ENCODE measurements around the gene LRP2BP.

DNA sequence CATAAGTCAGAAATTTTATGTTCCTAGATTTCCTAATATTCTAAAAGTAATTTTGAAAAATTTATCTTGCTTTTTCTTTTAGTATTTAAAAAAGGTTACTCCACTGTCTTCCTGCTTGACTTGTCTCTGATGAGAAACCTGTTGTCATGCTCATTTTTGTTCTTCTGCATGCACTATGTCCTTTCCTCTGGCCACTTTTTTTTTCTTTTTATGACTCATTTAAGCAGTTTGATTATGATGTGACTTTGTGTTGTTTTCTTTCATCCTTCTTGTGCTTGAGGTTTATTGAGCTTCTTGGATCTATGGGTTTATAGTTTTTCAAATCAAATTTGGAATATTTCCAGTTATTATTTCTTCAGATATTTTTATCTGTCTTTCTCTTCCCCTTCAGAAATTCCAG lies 42.1 kb upstream of the LRP2BP start:
- TF ChIP-seq, protein P1, sequence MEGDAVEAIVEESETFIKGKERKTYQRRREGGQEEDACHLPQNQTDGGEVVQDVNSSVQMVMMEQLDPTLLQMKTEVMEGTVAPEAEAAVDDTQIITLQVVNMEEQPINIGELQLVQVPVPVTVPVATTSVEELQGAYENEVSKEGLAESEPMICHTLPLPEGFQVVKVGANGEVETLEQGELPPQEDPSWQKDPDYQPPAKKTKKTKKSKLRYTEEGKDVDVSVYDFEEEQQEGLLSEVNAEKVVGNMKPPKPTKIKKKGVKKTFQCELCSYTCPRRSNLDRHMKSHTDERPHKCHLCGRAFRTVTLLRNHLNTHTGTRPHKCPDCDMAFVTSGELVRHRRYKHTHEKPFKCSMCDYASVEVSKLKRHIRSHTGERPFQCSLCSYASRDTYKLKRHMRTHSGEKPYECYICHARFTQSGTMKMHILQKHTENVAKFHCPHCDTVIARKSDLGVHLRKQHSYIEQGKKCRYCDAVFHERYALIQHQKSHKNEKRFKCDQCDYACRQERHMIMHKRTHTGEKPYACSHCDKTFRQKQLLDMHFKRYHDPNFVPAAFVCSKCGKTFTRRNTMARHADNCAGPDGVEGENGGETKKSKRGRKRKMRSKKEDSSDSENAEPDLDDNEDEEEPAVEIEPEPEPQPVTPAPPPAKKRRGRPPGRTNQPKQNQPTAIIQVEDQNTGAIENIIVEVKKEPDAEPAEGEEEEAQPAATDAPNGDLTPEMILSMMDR (IDR thresholded peaks at IDR 0.05; ENCODE audit: poor library complexity, severe bottlenecking) = no peak
- TF ChIP-seq EZH2 (IDR thresholded peaks at IDR 0.05; ENCODE audit: borderline replicate concordance, insufficient read depth, low read length, poor library complexity, severe bottlenecking) = no peak
- no peak for TF ChIP-seq MXI1 (conservative IDR thresholded peaks at IDR 0.05; ENCODE audit: poor library complexity, severe bottlenecking)
- no peak for TF ChIP-seq EP300 (conservative IDR thresholded peaks at IDR 0.05; ENCODE audit: poor library complexity, severe bottlenecking)
- TF ChIP-seq, protein P2, sequence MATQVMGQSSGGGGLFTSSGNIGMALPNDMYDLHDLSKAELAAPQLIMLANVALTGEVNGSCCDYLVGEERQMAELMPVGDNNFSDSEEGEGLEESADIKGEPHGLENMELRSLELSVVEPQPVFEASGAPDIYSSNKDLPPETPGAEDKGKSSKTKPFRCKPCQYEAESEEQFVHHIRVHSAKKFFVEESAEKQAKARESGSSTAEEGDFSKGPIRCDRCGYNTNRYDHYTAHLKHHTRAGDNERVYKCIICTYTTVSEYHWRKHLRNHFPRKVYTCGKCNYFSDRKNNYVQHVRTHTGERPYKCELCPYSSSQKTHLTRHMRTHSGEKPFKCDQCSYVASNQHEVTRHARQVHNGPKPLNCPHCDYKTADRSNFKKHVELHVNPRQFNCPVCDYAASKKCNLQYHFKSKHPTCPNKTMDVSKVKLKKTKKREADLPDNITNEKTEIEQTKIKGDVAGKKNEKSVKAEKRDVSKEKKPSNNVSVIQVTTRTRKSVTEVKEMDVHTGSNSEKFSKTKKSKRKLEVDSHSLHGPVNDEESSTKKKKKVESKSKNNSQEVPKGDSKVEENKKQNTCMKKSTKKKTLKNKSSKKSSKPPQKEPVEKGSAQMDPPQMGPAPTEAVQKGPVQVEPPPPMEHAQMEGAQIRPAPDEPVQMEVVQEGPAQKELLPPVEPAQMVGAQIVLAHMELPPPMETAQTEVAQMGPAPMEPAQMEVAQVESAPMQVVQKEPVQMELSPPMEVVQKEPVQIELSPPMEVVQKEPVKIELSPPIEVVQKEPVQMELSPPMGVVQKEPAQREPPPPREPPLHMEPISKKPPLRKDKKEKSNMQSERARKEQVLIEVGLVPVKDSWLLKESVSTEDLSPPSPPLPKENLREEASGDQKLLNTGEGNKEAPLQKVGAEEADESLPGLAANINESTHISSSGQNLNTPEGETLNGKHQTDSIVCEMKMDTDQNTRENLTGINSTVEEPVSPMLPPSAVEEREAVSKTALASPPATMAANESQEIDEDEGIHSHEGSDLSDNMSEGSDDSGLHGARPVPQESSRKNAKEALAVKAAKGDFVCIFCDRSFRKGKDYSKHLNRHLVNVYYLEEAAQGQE (IDR thresholded peaks at IDR 0.05; ENCODE audit: borderline replicate concordance) = no peak
- TF ChIP-seq TAF1 (IDR thresholded peaks at IDR 0.05; ENCODE audit: low read depth) = no peak
- no peak for TF ChIP-seq SMC3 (conservative IDR thresholded peaks at IDR 0.05; ENCODE audit: poor library complexity)
- no peak for TF ChIP-seq POLR2AphosphoS5 (IDR thresholded peaks at IDR 0.05)
- no peak for TF ChIP-seq RAD21 (conservative IDR thresholded peaks at IDR 0.05)

Measured in neural cell (in vitro differentiated cells).